ENCODE results near the gene NR5A1.

The NR5A1 gene

DNA sequence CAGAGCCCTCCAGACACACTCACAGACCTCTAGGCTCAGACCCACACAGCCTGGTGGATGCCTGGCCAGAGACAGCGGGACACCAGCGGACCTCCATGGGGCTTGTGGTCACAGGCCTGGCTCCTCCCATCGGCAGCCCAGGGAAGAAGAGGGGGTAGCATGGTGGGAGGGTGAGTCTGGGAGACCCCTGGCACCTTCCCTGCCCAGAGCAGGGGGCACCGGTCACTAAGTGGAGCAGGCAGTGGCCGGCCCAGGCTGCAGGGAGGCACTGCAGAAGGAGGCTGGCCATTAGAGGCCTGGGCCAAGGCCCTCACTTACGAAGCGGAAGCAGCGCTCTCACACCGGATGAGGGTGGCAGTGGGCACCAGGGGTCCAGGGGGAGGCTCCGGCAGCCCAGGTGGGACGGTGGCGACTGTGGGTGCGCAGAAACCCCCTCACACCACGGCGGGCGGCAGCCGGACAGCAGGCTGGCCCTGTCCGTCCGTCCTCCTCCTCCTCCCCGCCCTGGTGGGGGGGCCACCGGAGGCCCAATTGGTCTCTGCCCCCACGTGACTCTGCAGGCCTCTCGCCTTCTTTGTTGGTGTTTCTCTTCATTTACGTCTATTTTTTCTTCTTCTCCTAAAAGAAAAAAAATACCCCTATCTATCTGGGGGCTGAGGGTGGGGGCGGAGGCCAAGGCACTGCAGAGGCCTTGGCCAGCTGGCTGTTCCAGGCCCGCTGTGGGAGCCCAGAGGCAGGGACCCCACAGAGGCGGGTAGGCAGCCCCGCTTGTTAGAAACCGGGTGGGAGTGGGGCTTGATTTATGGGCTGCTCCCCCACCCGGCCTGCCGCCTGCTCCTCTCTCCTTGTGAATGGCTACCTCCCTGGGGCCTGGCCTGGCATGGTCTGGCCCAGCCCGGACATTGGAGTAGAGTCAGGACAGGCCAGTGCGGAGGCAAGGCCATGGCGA is at the start of gene NR5A1:
TSS of gene NR5A1 (minus strand) at position 469 of the 949 bp plus-strand sequence. CDS start 4,004 bp downstream, outside the sequence.
- DNase-seq (ENCODE audit: low spot score) = no peak

DNA sequence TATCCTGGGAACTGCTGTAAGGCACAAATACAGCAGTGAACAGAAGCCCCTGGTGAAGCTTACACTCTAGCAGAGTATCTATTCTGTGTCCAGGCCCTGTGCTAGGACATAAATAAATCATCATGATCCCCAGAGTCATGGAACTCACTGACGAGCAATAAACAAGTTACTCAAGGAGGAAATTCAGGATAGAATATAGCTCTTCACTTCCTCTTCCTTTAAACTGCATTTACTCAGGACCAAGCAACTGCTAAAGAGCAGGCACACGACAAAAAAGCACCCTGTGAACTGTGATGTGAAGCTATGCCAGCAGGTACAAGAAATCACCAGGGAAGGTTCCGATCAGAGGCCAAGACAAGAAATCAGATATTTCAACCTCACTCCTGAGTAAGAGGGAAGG is 47.8 kb upstream of the NR5A1 start:
- no peak for DNase-seq (ENCODE audit: low spot score)

DNA sequence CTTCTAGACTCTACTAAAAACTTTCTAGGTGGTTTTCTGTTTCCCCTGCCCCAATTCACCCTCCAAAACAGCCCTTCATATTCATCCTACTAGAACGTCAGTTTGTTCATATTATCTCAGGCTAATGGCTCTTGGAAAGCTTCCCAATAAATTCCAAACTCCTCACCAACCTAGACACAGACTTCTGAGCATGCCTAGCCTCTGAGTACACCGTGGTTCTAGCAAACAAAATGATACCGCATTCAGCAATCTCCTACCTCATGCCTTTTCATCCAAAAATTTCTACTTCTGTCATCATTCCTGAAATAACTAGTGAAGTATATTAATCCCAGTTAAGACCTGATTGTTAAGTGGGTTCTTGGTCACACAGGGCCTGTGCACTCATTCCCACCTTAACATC is 46.5 kb upstream of the NR5A1 start:
- no peak for DNase-seq (ENCODE audit: low spot score)

DNA sequence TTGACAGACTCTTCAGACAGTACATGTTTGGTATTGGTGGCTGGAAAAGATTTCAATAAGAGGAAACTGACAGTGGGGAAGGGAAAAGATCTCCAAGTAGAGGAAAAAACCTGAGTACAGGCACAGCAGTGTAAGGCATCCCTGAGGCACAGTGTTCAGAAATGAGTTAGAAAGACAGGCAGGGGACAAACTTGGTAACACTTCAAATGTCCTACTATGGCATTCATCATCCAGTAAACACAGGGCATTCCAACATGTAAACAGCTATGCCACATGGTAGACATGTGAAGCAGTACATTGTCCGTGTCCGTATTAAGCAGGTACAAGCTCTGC is 45.0 kb upstream of the NR5A1 start:
- no peak for DNase-seq (ENCODE audit: low spot score)

DNA sequence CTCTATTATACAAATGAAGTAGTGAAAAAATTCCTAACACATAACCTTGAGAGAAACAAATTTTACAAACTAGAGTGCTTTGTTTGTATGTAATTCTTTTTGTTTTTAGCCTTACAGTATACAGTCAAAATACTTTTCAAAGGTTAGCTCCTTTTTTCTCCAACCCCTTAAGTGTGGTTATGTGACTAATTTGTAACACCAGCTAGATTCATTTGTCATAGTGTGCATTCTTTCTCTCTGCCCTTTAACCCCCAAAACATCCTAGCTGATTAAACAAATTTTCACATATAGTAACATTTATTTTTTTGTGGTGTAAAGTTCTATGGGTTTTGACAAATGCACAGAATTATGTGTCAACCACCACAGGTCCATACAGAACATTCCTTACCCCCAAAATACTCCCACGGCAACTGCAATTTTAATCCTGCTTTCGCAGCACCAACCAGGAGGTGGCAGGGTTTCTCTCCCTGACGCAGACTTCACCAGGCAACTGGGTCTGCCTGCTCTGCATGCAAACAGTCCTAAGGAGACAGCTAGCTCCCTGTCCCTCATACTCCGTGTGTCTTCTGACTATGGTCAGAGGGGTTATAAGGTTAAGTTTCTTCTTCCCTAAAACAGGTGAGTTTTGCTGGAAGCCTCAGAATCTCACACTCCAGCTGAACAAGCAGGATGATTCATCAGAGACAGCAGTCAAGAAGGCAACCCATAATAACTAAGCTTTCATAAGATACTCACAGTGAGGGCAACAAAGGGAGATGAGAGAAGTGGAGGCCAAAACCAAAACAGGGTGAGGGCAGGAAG is 44.5 kb upstream of the NR5A1 start:
- DNase-seq (ENCODE audit: low spot score) = peak; percentile 60

DNA sequence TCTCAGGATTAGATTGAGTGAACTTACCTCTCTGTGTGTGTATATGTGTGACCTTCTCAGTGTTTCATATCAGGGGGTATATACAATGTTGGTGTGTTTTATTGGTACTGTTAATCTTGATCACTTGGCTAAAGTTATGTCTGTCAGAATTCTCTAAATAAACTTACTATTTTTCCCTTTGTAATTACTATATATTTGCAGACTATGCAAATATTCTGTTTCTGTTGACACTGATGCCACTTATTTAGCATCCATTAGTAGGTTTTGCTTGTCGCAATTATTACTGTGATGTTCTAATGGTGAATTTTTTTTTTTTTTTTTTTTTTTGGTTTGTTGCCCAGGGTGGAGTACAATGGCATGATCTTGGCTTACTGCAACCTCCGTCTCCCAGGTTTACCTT is 42.9 kb upstream of the NR5A1 start:
- no peak for DNase-seq (ENCODE audit: low spot score)

DNA sequence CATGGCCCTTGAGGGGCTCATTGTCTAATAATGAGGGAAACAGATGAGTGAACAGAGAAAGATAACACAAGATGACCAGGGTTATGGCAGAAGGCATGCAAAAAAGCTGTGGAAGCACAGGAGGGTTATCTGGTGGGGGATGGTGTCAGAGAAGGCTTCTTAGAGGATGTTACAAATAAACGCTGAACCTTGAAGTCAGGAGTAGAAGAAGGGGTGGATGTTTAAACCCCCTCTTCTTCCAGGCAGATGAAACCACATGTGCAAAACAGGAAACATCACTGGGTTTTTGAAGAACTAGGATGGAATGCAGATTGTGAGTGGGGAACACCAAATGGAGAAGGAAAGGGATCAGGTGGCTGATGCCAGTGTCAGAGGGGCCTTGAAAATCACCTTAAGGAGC is 41.8 kb upstream of the NR5A1 start:
- DNase-seq (ENCODE audit: low spot score) = no peak

DNA sequence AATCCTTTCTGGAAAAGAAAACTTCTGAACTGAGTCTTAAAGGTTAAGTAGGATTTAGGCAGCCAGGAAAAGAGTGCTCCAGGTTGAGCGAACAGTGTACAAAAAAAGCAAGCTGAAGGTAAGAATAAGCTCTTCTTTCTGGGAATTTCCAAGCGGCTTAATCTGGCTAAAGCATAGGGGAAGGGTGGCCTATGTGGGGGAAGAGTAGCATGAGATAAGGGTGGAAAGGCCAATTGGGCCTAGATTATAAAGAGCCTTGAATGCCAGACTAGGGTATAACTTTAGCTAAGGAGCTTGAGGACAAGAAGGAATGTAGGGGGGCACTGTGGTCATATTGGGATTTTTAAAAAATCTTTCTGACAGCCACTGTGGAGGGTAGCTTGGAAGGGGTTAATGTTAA is 37.3 kb upstream of the NR5A1 start:
- no peak for DNase-seq (ENCODE audit: low spot score)

DNA sequence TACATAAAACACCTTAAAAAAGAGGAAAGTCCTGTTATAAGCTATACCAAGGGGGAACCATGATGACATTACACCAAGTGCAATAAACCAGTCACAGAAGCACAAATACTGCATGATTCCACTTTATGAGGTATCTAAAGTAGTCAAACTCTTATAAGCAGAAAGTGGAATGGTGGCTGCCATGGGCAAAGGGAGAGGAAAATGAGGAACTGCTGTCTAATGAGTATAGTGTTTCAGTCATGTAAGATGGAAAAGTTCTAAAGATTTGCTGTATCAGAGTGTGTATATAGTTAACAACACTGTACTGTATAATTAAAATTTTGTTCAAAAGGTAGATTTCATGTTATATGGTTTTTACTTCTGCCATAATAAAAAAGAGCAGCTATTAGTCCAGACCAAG is 34.6 kb upstream of the NR5A1 start:
- no peak for DNase-seq (ENCODE audit: low spot score)

DNA sequence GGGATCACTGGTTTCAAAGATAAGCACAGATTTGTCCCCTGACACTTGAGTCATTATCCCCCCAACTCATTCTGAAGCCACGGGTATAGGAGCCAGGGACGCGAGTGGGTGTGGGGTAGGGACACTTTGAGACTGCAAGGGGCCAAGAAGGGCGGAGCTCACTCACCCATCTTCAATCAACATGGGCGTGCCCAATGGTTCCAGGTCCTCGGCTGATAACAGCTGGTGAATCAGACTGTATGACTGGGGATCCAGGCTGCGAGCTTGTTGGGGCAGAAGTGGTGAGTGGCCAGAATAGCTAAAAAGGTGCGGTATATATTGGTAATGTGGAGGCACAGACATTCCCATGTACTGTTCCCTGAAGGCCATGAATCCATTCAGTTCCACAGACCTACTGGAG is 30.7 kb upstream of the NR5A1 start:
- no peak for DNase-seq (ENCODE audit: low spot score)

DNA sequence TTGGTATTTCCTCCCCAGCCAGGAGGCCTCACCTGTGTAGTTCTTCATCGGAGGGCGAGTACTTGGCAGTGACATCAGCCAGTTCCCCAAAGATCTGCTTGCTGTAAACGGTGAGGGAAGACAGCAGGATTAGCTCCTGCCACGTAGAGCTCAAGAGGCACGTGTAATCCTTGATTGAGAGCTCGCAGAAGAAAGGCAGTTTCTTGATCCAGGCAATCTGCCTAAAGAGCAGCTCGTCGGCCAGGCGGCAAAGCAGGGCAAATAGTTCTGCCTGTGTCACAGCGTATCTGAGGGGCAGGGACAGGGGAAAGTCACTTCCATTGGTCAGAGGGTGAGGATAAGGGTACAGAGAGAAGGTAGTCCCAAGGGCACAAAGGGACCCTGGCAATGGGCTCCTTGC is 28.6 kb upstream of the NR5A1 start:
- no peak for DNase-seq (ENCODE audit: low spot score)

DNA sequence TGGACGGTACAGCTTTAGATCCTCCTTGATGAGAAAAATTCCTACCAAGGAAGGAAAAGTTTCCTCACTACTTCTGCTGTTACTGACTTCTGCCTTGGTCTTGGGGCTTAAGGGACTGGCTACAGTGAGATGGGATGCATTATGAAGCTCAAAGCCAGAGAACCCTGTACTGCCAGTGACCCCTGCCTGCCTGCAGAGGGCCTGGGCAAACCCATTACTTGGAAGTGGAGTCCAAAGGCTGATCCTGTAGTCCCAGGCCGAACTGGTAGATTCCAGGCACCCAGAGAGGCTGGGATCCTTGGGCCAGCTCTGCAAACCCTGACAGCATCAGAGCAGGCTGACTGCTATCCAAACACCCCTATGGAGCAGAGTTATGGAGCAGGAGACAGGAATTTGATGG is 25.7 kb upstream of the NR5A1 start:
- no peak for DNase-seq (ENCODE audit: low spot score)

DNA sequence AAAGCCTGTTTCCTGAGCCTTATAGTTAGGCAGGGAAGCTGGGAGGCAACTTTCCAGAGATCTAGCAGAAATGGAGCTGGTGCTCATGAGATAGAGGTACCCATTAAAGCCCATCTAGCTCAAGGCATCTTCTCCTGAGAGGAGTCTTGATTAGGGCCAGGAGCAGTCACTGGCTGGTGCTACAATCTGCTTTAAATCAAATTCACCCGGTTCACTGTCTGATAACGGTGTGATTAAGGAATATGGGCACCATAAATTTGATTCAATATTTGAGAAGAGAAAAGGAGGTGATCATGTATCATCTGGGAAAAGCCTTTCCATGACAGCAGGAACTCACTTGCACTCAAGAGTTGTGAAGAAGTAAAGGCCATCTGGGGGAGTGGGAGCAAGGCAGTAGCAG is 23.9 kb upstream of the NR5A1 start:
- no peak for DNase-seq (ENCODE audit: low spot score)

DNA sequence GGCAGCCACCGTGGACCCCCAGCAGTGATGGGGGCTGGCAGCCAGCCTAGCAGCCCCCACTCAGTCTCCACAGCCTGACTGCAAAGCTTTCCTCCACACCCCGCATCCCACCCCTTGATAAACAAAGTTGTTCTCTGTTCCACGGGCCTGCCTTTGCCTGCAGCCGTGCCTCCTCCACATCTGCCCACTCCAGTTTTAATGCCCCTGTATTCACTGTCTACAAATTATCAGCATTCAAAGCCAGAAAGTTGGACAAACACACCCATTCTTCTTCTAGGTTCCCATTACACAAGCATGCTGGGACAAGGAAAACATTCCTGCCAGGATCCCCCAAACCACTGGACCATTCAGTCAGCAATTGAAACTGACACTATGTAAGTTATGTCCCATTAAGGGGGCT is 23.0 kb upstream of the NR5A1 start:
- no peak for DNase-seq (ENCODE audit: low spot score)

DNA sequence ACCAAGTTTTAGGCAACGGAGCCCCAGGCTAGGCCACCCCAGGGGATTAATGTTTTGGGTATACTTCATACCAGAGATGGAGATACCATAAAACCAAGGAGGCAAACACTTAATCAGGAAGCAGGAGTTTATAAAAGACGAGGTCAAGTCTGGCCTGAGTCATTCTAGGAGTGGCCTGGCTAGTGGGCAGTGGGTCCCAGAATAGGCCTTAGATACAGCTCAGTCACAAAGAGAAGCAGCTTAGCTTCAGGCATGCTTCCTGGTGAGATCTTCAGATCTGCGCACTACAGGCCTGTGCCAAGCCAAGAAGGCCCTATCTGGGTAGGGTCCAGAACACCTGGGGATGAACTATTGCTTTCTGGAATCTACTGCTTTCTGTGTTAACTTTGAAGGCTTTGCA is 20.6 kb upstream of the NR5A1 start:
- DNase-seq (ENCODE audit: low spot score) = no peak

DNA sequence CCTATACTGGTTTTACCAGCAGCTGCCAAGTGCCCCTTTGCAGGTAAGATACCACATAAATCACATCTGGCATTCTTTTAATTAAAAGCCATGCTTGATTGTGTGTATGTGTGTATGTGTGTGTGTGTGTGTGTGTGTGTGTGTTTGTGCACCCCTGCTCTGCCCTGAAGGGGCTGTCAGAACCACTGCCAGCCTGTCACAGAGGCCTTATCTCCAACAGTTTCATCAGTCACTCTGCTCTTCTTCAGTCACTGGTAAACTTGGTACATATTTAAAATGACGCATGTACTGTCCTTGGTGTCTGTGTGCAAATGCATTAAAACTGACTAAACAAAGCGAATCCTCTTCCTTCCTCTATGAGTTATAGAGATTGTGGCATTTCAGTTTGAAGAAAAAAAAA is 19.0 kb upstream of the NR5A1 start:
- DNase-seq (ENCODE audit: low spot score) = no peak

DNA sequence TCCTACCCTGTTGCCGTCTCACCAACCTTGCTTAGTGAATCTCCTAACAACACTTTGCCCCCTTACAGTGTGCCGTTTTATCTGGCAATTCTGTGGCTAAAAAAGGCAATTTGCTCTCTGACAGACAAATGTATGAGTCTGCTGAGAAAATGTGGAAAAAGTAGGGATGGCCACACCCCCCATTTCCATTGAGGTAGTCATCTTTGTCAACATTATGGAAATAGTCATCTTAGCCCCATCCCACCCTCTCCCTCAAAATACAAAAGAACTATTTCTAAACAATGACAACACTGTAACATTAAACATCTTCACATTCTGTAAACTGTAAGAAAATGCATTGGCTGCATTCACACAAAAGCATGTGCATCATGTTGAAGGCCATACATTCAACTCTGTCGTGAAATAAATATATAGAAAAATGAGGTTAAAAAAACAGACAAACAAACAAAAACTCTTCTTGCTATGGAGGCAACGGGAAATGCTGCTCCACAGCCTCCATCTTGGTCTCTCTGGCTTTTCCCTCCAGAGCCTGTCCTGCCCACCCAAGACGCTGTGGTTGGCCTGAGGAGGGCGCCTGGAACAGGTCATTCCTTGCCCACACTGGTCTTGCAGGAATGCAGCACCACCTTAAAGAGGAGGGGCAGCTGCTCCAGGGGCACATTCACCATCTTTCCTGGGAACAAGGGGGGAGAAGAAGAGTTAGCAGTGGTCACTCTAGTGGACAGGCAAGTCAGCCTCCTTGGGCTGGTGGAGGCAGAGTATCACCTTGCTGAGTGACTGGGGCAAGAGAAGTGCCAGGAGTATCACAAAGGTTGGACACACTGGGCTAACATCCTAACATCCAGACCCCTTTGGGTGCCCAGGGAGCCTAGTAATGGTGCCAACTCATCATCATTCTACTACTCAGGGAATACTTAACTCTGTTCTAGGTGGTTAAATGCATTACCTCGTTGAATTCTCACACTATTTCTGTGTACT is 15.2 kb upstream of the NR5A1 start:
- no peak for DNase-seq (ENCODE audit: low spot score)

DNA sequence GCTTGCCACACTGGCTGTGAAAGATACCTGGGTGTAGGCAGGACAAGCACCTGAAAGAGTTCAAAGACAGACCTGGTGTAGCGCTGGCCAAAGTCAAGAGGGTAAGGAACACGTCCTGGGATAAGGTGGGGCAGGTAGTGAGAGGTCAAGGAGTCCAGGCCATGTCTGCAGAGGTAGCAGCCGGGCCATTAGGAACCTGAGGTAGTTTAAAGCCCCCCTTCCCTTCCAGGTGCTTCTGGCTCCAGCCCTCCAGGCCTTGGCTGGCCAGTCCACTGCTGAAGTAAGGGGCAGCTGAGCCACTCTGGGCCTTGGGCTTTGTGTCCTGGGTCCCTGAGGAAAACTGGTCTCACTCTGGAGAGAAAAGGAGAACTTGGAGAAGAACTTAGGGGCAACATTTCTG is 13.9 kb upstream of the NR5A1 start:
- DNase-seq (ENCODE audit: low spot score) = no peak

DNA sequence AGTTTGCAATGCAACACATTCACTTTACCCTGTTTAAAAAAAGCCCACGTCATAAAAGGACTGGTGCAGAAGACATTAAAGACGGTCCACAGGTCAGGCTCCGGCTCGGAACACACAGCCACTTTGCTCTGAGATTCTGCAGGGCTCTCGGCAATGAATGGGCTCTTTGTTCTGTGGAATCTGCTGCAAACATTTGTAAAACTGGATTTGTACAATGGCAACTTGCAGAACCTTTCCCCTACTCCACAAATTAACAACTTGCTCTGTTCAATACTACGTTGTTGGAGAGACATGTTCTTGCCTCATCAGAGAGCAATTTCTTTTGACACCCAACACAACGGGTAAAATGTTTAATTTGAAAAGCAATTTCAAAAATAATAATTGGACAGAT is 13.0 kb upstream of the NR5A1 start:
- no peak for DNase-seq (ENCODE audit: low spot score)

DNA sequence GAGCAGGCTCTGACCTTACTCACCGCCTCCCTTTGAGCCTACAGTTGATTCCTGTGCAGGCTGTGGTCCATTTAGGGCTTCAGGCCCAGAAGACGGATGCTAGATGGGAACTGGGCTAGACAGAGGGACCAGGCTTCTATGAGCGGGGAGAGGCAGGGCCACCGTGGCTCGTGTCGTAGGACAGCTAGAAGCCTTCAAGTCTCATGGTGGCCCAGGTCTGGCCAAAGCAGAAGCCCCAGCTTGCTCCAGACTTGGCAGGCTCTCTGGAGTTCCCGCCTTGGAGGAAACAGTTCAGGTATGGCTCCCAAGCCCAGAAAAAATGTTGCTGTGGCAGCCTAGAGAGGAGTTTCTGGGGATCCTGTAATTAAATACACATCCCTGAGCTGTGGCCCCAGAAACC is 10.9 kb upstream of the NR5A1 start:
- no peak for DNase-seq (ENCODE audit: low spot score)

DNA sequence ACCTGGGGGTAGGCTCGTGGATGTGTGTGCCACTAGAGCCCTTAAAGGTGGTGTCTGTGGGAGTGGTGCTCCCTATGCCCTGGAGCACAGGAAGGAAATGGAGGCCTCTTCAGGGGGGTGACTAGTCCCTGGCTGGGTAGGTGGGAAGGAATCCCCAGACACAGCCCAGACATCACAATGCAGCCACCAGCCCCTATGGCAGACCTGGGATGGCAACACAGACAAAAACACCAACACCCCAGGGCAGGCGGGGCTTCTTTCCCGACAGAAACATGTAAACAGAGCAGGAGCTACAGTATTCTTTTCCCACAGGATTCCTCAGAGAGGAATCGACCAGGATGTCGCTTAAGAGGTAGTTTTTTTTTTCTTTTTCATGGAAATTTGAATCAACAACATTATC is 10.4 kb upstream of the NR5A1 start:
- DNase-seq (ENCODE audit: low spot score) = no peak

DNA sequence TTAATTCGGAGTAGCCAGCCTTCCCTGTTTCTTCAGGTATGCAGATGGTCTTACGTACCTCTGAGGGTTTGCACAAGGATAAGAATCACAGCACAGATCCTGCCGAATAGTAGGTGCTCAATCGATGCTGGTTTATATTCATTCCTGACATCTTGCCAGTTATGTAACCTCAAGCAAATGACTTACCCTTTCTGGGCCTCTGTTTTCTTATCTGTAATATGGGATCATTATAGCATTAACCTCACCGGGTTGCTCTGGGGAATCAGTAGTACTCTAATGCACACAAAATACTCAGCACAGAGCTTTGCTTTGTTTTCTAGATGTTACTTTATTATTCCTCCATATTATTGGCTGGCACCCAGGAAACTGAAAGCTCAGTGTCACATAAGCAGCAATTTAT is 7.7 kb upstream of the NR5A1 start:
- no peak for DNase-seq (ENCODE audit: low spot score)
